Stimulated activated CD4-positive, alpha-beta T cell treated with anti-CD3 and anti-CD28 coated beads, Interleukin-15, amount 100 ng/mL, for 24 hours (primary cell): ENCODE data around the gene NUDT16.
"Not testable (repeated sequence)": the region's sequence is repeated elsewhere in the genome, so short reads cannot be mapped to it uniquely, and the experiment has no call there.

Source experiments
- DNase-seq: peaks from one replicate; pipeline ENCODE4 v3.0.0-alpha.2; 2020

The NUDT16 gene

DNA sequence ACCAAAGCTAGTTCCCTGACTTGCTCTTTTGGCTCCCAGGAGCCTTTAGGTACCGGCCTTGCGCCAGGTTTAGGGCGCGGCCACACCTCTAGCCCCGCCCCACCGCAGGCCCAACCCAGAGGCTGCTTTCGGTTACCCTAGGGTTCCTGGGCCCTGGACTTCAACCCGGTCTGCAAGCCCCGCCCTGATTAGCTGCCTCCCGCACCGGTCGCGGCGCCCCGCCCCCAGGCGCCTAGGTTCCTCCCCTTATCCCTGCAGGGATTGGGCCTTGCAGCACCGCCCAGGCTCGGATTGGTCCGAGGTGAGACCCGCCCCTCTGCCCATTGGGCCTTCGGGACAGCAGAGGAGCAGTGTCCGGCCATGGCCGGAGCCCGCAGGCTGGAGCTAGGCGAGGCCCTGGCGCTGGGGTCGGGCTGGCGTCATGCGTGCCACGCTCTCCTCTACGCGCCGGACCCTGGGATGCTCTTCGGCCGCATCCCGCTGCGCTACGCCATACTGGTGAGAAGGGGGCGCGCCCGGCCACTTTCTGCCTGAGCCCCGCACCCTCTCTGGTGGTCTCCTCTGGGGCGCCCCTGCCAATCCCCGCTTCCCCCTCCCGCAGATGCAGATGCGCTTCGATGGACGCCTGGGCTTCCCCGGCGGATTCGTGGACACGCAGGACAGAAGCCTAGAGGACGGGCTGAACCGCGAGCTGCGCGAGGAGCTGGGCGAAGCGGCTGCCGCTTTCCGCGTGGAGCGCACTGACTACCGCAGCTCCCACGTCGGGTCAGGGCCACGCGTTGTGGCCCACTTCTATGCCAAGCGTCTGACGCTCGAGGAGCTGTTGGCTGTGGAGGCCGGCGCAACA is at the start of gene NUDT16:
TSS of gene NUDT16 (plus strand) at position 330 of the 847 bp plus-strand sequence. CDS start at position 361, 31 bp downstream.
- DNase-seq: peak; percentile 99

DNA sequence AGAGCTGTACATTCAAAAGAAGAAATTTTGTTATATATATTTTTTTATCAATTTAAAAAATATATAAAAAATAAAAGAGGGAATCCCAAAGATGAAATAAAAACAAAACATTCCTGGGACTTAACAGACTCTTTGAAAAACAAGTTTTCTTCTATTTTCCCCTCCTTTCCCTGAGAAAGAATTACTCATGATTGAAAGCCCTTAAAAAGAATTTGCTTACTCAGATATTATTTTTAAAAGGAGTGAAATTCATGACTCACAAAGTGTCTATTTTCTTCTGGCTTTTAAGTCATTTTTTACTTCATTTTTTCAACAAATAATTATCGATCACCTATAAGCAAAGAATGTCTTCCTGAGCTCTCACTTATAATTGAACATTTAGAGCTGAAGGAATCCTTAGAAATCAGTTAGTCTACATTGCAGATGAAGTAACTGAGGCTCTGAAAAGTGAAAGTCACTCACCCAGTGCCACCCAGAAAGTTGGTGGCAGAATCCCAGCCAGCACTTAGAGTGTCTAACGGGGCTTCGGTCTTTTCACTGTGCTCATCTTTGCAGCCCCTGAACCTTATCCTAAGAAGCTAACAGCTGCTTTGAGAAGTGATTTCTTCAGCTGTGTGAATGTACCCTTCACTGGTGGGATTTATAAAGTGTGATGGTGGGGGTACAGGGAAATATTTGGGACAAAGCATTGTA is 42.5 kb upstream of the NUDT16 start:
- no peak for DNase-seq

- no peak for DNase-seq
These were observed 39.8 kb upstream of the NUDT16 start for GRCh38 chr3:131341761-131342160.

DNA sequence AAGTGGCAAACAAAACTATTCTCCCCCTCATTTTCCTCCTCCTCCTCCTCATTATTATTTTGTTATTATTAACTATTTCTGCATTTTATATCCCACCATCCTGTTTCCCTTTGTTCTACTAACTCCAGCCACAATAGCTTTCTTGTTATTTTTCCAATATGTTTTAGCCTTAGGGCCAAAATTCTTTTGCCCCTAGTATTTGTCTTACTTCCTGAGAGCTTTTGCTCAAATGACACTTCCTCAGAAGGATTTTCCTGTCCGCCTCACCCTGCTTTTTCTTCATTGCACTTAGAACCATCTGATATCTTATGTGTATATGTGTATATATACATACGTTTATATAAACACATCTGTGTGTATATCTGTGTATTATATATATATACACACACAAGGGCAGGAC is 32.7 kb upstream of the NUDT16 start:
- no peak for DNase-seq

GRCh38 chr3:131349454-131349853 is 32.1 kb upstream of the NUDT16 start:
- DNase-seq: no peak

- DNase-seq: no peak
These were observed 31.6 kb upstream of the NUDT16 start for GRCh38 chr3:131349946-131350347.

DNA sequence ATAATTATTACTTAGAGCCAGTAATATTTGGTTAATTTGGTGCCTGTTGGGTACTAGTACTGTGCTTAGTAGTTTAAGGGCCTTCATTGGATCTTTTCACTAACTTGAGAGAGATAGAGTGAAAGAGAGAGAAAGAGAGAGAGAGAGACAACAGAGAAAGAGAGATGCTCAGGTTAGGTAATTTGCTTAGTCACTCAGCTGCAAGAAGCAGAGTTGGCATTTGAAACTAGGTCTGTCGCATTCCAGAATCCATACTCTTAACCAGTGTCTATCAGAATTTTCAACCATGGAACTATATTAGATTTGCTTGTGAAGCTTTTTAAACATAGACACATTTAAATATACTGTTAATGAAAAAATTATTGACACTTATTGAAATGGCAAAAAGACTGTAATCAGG is 31.1 kb upstream of the NUDT16 start:
- DNase-seq: no peak

DNA sequence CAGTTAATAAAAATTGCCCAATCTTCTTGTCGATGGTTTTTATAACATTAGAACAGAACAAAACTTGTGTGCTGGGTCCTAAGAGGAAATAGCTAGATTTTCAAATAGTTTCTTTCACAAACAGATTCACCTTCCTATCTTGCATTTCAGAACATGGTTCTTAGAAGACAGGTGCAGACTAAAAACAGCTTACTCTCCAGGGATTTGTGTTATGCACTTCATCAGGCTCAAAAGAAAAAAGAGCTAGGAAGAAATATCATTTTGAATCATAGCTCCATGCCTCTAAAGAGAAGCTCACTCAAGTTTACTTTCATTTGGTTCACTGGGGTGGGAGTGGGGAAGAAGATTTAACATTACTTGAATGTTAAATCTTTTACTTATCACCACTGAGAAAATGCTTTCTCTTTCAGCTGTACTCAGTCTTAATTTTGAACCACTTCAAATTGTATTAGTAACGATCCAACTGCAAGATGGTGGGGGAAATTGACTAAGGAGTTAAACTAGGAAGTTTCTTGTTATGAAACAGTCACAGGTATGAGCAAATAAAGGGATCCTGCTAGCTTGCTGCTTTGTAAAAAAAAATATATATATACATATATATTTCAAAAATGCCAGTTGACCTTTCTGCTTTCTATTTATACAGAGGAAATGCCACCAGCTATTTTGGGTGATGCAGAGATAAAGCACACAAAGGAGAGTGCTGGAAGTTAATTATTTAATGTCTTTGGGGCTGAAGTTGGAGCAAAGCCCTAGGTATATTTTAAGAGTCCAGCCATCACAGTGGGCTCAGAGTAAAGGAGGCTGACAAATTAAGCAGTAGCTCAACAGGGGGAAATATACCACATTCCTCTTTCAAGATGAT is 28.3 kb upstream of the NUDT16 start:
- DNase-seq: no peak

- DNase-seq: no peak
These were observed 27.6 kb upstream of the NUDT16 start for GRCh38 chr3:131353986-131354385.

DNA sequence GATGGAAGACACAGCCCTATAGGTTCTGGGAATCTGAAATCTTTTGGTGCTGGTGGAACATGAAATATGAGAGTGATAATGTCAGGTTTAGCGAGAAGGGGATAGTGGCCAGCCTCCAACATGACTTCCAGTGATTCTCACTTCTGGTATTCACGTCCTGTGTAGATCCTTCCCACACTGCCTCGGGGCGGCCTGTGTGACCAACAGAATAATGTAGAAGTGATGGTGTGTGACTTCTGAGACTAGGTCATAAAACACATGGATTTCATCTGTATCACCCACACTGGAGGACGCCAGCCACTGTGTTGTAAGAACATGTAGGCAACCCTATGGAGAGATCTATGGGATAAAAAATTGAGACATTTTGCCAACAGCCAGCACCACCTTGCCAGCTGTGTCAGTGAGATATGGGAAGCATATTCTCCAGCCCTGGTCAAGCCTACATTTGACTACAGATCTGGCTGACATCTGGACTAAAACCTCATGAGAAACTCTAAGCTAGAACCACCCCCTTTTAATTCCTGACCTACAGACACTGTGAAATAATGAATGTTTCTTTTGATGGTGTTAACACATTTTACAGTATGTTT is 25.5 kb upstream of the NUDT16 start:
- no peak for DNase-seq

- DNase-seq: no peak
These were observed 24.3 kb upstream of the NUDT16 start for GRCh38 chr3:131357275-131357674.

DNA sequence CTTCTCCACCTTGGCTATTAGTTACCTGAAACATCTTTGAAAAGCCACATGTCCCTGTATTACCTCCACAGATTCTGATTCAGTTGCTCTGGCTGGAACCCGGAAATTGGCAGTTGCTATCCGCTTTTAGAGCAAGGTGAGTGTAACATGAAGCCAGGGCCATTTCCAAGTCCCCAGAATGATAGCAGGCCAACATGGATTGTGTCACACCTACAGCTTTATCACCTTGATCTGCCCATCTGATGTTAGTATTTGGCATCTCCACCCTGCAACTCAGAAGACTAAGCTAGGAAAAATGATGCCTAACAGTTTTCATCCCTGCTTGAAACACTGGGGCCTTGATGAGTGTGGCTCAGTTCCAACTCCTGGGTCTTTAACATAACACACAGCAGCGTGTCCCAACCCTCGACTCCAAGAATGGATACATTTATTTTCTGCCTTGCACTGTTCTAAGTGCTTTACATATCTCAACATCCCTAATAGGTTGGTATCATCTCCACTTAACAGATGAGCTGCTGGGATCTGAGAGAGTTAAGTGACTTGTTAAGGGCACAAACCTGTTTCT is 21.3 kb upstream of the NUDT16 start:
- DNase-seq: no peak

- peak; percentile 25 for DNase-seq
These were observed 20.5 kb upstream of the NUDT16 start for GRCh38 chr3:131361066-131361463.

GRCh38 chr3:131361464-131362421 is 19.8 kb upstream of the NUDT16 start:
- DNase-seq: peak; percentile 36

DNA sequence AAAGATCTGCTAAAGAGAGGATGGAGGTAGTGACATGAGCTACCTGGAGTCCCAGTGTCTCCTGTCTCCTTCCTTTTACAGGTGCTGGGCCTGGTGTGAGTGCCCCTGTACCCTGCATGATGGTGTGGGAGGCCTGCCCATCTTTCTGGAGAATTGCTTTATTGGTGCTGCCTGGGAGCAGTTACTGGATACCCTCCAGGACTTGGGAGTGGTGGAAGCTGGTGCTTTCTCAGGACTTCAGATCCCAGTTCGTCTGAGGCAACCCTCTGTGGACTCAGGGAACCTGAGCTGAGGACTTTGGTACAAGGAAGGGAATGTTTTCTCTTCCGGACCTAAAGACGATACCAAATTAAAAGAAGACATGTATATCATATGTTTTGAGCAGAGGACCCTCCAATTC is 18.3 kb upstream of the NUDT16 start:
- no peak for DNase-seq

- DNase-seq: no peak
These were observed 10.5 kb upstream of the NUDT16 start for GRCh38 chr3:131370935-131371687.

DNA sequence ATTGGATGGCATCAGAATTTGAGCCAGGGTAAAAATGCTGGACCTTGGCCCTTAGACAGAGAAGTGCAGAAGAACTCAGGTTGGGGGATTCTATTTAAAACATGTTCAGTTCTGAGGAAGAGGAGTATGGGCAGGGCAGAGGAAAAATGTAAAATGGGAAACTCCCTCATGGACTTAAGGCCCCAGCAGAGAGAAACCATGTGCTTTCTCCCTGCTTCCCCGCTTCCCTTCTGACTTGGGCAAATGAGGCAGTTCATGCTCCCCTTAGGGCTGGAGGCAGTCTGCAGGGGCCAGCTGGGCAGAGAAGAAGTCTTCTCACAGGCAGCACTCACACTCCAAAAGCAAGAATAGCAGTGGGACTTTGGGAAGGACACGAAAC is 9.9 kb upstream of the NUDT16 start:
- no peak for DNase-seq

DNA sequence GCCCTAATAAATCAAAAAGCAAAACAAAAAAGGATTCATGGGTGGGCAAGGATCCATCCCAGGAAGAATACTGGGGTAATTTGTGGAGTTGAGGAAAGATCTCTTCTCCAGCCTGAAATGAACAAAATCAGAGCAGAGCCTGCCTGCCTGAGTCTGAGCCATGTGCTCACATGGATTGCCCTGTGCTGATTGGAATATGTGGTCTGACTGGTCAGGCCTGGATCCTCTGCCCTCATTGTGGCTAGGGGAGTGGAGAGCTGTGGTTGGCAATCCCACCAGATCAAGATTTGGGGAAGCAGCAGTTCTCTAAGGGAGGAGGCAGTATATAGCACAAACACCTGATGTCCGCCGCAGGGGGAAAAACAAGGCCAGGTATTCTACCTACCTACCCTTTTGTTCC is 6.8 kb upstream of the NUDT16 start:
- DNase-seq: no peak

DNA sequence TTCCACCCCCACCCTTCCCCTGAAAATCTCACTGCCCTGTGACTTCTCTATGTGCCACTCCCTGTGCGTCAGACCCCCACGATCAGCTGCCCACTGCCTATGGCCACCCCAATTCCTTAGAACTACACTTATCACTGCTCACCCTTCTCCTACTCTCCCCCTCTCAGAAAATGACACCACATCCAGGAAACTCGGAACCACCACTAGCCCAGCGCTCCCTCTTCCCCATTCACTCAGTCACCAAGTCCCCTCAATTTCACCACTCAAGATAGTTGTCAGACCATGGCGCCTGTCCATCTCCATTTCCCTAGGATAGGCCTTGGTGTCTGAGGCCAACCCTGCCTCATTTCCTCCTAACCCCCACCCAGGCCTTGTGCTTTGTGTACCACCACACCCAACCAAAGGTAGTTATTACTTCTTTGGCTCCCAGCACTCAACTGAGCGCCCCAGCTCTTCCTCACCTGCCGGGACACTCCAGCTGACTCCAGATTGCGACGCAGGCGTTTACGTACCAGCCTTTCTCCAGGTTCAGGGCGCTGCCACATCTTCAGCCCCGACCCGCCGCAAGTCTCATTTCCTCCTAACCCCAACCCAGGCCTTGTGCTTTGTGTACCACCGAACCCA is 641 bp upstream of the NUDT16 start:
- not testable (repeated sequence) for DNase-seq
